C4-2B (cell line): ENCODE measurements around the gene CADM1.

Source experiments
- H3K27ac ChIP-seq: fragments of 450-650 bp; 2 replicates; pipeline ENCODE4 v1.5.1; 2017
- ZFX ChIP-seq: fragments of 450-650 bp; IDR thresholded peaks from 2 replicates; pipeline ENCODE4 v1.6.1; 2017
- TF ChIP-seq, protein P1 (sequence below): fragments of 450-650 bp; conservative IDR thresholded peaks from 2 replicates; pipeline ENCODE4 v1.5.1; 2017; ENCODE audit warnings: mild to moderate bottlenecking

Gene CADM1

DNA sequence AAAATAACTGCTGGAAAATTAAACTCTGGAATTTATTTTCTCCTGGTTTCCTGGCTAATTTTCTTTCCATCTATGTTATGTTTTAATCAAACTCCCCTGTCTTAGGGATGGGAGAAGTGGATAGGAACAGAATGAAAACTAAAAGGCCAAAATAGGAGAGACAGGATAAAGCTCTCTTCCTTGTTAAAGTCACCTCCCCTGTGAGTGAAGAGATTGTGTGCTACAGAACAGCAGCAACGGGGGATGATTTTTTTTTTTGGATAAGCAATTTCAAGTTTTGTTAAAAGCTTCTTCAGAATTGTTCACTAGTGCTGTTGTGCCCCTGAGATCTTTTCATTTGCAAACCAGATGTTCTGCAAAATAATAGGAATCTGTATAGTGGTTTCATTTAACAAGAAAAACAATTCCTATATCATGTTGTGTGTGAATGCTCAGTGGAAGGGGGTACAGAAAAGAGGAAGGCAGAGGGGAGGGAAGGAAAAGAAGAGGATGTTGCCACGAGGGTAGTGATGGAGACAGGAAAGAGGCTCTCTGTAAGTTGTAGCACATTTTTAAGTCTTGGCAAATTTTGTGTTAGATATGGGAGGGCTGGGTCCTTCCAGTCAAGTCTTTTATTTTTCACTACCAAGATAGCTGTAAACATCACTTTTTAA, 301.2 kb downstream of the CADM1 start:
- TF ChIP-seq ZFX, result no peak
- TF ChIP-seq, protein P1, sequence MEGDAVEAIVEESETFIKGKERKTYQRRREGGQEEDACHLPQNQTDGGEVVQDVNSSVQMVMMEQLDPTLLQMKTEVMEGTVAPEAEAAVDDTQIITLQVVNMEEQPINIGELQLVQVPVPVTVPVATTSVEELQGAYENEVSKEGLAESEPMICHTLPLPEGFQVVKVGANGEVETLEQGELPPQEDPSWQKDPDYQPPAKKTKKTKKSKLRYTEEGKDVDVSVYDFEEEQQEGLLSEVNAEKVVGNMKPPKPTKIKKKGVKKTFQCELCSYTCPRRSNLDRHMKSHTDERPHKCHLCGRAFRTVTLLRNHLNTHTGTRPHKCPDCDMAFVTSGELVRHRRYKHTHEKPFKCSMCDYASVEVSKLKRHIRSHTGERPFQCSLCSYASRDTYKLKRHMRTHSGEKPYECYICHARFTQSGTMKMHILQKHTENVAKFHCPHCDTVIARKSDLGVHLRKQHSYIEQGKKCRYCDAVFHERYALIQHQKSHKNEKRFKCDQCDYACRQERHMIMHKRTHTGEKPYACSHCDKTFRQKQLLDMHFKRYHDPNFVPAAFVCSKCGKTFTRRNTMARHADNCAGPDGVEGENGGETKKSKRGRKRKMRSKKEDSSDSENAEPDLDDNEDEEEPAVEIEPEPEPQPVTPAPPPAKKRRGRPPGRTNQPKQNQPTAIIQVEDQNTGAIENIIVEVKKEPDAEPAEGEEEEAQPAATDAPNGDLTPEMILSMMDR, result no peak

DNA sequence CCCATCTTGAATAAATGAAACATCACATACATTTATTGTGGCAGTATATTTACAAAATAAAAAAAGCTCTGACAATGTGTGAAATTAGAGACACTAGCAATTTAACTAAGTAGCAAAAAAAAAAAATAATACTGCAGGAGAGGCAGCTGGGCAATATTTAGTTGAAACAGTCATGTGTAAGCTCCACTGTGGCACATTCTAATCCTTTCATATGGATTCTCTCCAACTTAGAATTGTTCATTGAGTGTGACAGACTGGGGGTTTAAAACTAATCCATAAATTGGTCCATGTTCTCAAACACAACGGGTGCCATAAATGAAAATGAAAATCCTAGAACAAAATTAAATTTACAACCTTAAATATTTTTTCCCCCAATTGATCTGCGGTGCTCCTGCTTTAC, 302.1 kb downstream of the CADM1 start:
- no peak overlapping the region for H3K27ac ChIP-seq
- TF ChIP-seq, protein P1, result no peak
- TF ChIP-seq ZFX, result no peak

More for the DNA sequence above, 301.2 kb downstream of the CADM1 start:
- H3K27ac ChIP-seq, result no peak overlapping the region

DNA sequence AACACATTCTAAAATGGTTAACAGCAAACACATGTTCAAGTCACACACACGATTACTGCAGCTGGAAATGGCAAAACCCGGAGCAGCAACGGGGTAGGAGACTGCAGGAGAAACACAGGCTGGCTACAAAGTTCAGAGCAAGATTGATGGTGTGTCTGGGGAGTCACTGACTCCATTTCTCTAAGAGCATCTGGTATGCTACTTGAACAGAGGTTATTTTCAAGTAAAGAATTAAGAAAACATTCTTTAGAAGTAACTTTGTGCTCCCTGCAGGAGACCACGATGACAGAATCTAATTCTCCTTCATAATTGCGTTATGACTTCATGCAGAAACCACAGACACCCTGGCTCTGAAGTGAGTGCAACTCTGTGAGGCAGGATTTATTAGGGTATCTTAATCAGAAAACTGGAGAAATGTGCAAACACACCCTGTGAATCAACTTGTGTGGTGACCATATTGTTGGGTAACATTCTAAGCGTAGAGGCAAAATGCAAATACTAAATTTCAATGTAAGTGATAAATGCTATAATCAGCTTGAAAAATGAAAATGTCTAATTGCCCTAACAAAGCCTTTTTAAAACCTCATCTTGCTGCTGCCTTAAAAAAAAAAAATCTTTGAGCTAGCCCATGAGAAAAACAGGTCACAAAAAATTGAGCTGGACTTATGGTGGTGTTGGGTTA, 303.0 kb downstream of the CADM1 start:
- H3K27ac ChIP-seq, result no peak overlapping the region
- TF ChIP-seq ZFX, result no peak
- TF ChIP-seq, protein P1, result no peak

DNA sequence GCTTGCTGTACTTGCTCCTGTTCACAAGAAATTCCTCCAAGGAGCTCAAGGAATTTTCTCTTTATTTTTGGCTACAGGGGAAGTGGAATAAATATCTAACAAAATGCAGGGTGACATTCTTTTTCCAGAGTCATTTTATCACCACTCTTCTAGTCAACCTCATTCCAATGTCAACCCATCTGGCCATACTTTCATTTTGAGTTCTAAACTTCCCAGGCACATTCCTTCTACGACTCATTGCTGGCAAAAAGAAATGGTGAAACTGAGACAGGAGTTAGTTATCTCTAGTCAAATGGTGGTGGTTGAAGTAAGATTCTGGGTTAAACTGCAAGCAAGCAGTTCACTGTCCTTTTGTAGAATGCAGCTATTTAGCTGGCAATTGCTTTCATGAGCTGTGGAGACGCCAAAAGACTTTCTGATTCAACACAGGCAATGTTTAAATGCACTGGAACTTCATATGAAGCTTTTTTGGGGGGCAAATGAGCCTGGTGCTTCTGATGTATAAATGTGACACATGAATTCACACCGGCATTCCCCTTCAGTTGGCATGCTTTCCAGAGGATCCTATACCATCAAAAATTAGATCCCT, 304.6 kb downstream of the CADM1 start:
- H3K27ac ChIP-seq, result no peak overlapping the region
- TF ChIP-seq, protein P1, result no peak
- TF ChIP-seq ZFX, result no peak

DNA sequence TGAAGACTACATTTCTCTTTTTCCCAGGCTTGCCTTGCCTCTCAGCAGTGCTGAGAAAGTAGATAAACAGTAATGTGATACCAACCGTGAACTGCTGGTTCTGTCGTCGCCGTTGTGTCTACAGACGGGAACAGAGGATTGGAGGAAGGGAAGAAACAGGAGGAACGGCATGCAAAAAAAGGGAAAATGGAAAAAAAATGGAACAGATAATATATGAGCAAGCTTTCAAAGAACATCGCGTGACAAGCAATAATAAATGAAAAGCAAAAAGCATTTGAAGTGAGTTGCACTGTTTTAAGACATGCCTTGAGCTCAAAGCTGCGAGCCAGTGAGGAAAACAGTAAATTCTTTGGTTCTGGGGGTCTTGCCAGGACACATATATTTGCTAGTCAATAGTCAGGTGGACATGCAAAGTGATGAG, 305.9 kb downstream of the CADM1 start:
- peak overlapping the region; percentile 13; the same call in 1 of the 2 replicates for H3K27ac ChIP-seq
- TF ChIP-seq, protein P1, result no peak

DNA sequence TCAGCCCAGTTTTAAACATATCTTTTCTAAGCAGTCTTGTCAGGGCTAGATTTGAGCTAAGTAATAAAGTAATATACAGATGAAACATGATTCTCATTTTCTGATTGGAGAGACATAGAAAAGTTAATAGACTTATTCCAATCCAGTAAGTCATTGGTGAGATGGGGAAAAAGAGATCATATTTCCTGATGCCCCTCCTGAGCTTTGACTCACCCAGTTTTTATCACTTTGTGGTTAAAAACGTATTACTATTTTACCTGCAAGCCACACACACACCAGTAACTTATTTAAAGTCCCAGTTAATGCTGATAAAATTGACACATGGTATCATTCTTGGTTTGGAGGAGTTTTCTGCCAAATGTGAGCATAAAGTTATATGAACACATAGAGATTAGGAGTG, 306.8 kb downstream of the CADM1 start:
- no peak overlapping the region for H3K27ac ChIP-seq
- TF ChIP-seq, protein P1, result no peak
- TF ChIP-seq ZFX, result no peak

DNA sequence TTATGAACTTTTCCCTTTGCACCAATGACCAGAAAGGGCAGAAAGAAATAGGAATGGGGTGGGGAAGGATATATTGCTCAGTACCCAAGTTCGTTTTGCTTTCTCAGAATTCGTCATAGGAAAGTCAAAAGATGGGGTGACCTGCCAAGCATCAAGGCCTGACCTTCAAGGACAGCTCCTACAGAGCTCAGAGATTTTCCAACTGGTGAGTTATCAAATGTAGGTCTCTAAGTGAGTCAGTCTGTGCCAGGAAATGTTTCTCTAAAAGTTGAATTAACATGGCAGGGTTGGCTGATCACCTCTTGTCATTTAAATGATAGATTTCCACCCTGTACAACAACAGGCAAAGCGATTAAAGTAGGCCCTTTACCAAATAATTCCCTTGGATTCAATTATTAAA, 307.2 kb downstream of the CADM1 start:
- no peak overlapping the region for H3K27ac ChIP-seq
- TF ChIP-seq, protein P1, result no peak
- no peak for TF ChIP-seq ZFX
